Measurements from ENCODE around the gene NCAM1.

DNA sequence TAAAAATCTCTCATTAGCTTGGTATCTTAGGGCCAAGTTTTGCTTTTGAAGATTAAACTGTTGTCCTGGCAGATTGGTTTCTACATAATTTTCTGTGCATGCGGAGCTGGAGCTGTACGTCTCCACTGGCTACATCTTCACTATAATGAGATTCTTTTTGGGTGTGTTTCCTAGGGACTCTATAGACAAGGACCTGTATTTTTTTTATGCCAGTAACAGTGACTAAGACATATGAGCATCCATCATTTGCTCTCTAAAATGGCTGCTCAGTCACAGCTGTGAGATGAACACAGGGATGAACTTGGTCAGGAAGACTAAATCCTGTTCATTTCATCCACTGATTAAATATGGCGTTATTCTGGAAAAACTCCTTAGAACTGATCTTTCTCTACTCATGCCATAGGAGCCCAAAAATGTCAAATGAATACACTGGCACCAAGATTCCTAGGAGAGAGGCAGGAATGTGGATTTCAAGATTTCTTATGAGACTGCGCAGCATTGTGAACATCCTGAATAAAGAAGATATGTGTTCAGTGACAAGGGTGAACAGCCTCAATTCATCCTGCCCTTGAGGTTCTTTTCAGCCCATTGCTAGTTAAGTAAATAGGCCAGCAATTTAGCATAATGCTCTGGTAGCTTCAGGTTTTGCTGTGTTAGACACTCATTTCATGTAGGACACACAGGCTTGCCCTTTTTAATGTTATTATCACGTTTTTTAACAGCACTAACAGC, 168.2 kb downstream of the NCAM1 start:
- TF ChIP-seq, protein P1, sequence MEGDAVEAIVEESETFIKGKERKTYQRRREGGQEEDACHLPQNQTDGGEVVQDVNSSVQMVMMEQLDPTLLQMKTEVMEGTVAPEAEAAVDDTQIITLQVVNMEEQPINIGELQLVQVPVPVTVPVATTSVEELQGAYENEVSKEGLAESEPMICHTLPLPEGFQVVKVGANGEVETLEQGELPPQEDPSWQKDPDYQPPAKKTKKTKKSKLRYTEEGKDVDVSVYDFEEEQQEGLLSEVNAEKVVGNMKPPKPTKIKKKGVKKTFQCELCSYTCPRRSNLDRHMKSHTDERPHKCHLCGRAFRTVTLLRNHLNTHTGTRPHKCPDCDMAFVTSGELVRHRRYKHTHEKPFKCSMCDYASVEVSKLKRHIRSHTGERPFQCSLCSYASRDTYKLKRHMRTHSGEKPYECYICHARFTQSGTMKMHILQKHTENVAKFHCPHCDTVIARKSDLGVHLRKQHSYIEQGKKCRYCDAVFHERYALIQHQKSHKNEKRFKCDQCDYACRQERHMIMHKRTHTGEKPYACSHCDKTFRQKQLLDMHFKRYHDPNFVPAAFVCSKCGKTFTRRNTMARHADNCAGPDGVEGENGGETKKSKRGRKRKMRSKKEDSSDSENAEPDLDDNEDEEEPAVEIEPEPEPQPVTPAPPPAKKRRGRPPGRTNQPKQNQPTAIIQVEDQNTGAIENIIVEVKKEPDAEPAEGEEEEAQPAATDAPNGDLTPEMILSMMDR (IDR thresholded peaks at IDR 0.05): no peak
- no peak for TF ChIP-seq POLR2A (IDR thresholded peaks at IDR 0.05)
